ENCODE results near the gene LBX1.

LBX1 gene

DNA sequence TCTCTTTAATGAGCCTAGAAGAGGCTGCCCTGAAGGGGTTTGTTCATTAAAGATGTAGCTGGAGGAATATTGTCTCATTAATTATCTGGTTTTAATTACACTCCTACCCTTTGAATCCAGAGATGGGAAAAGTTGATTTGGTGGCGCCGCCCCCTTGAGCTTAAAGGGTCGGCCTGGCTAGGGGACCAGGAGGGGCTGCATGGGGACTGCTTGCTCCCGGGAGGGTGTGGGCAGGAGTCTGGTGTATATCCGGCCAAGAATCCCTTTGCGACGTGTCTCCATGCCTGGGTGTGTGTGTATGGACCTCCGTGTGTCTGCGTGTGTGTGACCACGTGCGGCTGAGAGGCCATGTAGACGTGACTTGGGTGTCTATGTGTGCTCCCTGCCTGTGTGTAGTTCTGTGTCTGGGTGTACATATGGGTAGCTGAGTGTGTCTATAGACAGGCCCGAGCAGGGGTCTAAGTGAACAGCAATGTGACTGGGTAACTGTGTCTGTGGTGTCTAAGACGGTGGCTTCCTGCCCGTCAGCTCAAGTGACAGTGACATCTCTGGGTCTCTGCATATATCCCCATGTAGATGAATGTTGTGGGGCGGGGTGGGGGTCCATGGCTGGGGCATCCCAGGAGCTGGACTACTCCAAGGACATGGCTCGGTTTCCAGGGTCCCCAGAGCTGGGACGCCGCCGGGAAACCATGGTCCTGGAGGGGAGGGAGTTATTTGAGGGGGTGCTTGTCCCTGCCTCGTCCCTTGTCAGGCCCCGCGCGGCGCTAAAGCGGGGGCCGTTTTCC lies 10.7 kb downstream of the LBX1 start:
- no peaks in the 10 kb centered on the region for H3K36me3 ChIP-seq (ENCODE audit: control insufficient read depth, insufficient read depth, low read length)
- no peak overlapping the region for H3K4me3 ChIP-seq (ENCODE audit: insufficient read depth, low read depth, low read length, poor library complexity, severe bottlenecking)
- DNase-seq = no peak
- no peaks in the 10 kb centered on the region for H3K9me3 ChIP-seq (ENCODE audit: control insufficient read depth, low read length)
- H3K27ac ChIP-seq (ENCODE audit: insufficient read depth, low read length, poor library complexity, severe bottlenecking) = no peak overlapping the region
- peaks cover 86% of the 10 kb centered on the region for H3K27me3 ChIP-seq (replicated peaks; ENCODE audit: control insufficient read depth, insufficient read depth, low read length, poor library complexity, severe bottlenecking)
- H3K4me1 ChIP-seq (ENCODE audit: control insufficient read depth, insufficient read depth, low read length, poor library complexity, severe bottlenecking) = peaks cover 55% of the 10 kb centered on the region

DNA sequence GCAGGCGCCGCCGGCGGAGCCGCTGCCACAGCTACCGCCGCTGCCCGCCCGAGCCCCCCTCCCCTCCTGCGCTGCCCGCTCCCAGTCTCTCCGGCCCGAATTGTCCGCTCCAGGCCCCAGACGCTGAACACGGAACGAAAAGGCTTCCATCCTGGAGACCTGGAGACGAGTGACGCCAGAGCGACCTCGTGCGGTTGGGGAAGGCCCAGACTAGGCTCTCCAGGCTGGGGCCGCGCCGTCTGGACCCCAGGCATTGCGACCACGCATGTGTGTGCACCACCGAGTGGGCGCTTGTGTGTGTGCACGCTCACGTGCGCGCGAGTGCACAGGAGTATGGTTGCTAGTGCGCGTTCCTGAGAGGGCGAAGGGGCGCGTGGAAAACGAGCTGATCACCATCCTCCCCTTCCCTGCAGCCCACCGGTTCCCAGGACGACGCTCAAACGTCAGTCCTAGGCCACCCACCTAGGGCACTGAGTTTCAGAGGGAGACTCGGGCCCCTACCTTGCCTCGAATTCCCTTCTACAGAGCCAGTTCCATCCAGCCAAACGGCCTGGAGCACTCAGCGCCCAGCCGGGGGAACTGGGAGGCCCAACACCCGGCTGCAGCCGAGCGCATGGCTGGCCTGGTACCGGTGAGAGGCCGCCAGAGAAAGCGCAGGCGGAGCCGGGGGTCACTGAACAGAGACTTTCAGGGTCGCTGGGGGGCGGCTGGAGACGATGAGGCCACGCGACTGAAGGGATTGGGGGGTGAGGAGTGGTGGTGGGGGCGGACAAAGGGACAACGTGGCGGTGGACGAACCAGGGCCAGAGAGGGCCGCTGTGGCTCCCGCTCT lies 11.6 kb downstream of the LBX1 start:
- DNase-seq = no peak
- Histone ChIP-seq H3K4me1 (ENCODE audit: control insufficient read depth, insufficient read depth, low read length, poor library complexity, severe bottlenecking) (peaks cover 46% of the 10 kb centered on the region), H3K27ac (ENCODE audit: insufficient read depth, low read length, poor library complexity, severe bottlenecking) (no peak overlapping the region), H3K27me3 (replicated peaks; ENCODE audit: control insufficient read depth, insufficient read depth, low read length, poor library complexity, severe bottlenecking) (peaks cover 82% of the 10 kb centered on the region), H3K36me3 (ENCODE audit: control insufficient read depth, insufficient read depth, low read length) (no peaks in the 10 kb centered on the region), H3K9me3 (ENCODE audit: control insufficient read depth, low read length) (no peaks in the 10 kb centered on the region), H3K4me3 (ENCODE audit: insufficient read depth, low read depth, low read length, poor library complexity, severe bottlenecking) (no peak overlapping the region)

DNA sequence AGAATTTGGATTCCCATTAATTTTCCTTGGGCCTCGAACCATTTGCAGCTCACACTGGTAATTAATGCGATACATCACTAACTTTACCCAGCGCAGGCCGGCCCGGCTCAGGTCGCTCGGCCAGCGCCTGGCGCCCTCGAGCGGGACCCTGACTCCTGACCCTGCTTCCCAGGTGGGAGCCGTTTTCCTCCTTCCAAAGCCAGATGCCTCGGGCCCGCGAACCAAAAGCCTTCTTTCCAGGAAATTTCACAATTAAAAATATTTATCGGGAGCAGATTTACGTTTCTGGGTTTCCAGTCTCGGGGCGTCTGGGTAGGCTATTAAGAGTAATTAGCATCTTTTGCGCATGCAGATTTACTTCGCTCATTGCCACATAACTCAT lies 12.2 kb downstream of the LBX1 start:
- H3K4me3 ChIP-seq (ENCODE audit: insufficient read depth, low read depth, low read length, poor library complexity, severe bottlenecking) = no peak overlapping the region
- H3K9me3 ChIP-seq (ENCODE audit: control insufficient read depth, low read length) = no peaks in the 10 kb centered on the region
- peaks cover 42% of the 10 kb centered on the region for H3K4me1 ChIP-seq (ENCODE audit: control insufficient read depth, insufficient read depth, low read length, poor library complexity, severe bottlenecking)
- H3K36me3 ChIP-seq (ENCODE audit: control insufficient read depth, insufficient read depth, low read length) = no peaks in the 10 kb centered on the region
- DNase-seq = no peak
- H3K27me3 ChIP-seq (replicated peaks; ENCODE audit: control insufficient read depth, insufficient read depth, low read length, poor library complexity, severe bottlenecking) = peaks cover 79% of the 10 kb centered on the region
- H3K27ac ChIP-seq (ENCODE audit: insufficient read depth, low read length, poor library complexity, severe bottlenecking) = no peak overlapping the region

GRCh38 chr10:101216207-101217043 lies 12.8 kb downstream of the LBX1 start:
- Histone ChIP-seq H3K9me3 (ENCODE audit: control insufficient read depth, low read length) (no peaks in the 10 kb centered on the region), H3K4me1 (ENCODE audit: control insufficient read depth, insufficient read depth, low read length, poor library complexity, severe bottlenecking) (peaks cover 42% of the 10 kb centered on the region), H3K4me3 (ENCODE audit: insufficient read depth, low read depth, low read length, poor library complexity, severe bottlenecking) (peak overlapping the region; percentile 6), H3K27ac (ENCODE audit: insufficient read depth, low read length, poor library complexity, severe bottlenecking) (no peak overlapping the region), H3K36me3 (ENCODE audit: control insufficient read depth, insufficient read depth, low read length) (no peaks in the 10 kb centered on the region), H3K27me3 (replicated peaks; ENCODE audit: control insufficient read depth, insufficient read depth, low read length, poor library complexity, severe bottlenecking) (peaks cover 83% of the 10 kb centered on the region)
- no peak for DNase-seq

GRCh38 chr10:101215397-101216206 lies 13.7 kb downstream of the LBX1 start:
- Histone ChIP-seq H3K27ac (ENCODE audit: insufficient read depth, low read length, poor library complexity, severe bottlenecking) (no peak overlapping the region), H3K4me1 (ENCODE audit: control insufficient read depth, insufficient read depth, low read length, poor library complexity, severe bottlenecking) (peaks cover 42% of the 10 kb centered on the region), H3K9me3 (ENCODE audit: control insufficient read depth, low read length) (no peaks in the 10 kb centered on the region), H3K36me3 (ENCODE audit: control insufficient read depth, insufficient read depth, low read length) (no peaks in the 10 kb centered on the region), H3K27me3 (replicated peaks; ENCODE audit: control insufficient read depth, insufficient read depth, low read length, poor library complexity, severe bottlenecking) (peaks cover 79% of the 10 kb centered on the region), H3K4me3 (ENCODE audit: insufficient read depth, low read depth, low read length, poor library complexity, severe bottlenecking) (peak overlapping the region; percentile 6)
- DNase-seq = no peak

DNA sequence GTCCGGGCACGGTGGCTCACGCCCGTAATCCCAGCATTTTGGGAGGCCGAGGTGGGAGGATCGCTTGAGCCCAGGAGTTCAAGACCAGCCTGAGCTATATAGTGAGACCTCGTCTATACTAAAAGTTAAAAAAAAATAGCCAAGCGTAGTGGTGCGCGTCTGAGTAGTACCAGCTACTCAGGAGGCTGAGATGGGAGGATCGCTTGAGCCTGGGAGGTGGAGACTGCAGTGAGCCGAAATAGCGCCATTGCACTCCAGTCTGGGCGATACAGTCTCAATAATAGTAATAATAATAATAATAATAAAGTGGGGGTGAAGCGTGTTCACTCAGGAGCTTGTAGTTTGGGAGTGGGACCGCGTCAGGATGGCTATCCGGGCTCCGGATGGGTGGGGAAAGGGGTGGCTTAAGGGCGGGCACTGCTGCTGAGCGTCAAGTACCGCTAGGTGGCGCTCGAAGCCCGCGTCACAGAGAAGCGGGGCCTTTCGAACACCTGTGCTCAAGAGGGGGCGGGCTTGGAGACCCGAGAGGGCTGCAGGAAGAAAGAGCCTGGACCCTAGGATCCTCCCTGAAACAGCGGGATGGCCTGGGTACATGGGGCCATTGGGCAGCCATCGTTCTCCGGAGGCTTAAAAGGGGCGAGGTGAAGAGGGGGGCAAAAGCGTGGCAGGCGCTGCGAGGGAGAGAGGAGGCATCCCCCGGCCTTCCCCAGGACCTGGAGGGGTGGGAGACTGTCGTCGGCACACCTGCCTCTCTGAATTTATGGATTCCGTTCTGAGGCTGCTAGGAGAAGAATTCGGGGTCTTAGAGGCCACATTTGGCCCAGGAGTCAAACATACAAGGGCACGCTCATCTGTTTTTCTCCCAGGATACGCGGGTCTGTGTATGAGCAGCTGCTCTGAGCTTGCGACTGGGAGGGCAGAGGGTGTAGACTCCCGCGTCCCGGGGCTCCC lies 14.5 kb downstream of the LBX1 start:
- Histone ChIP-seq H3K27ac (ENCODE audit: insufficient read depth, low read length, poor library complexity, severe bottlenecking) (no peak overlapping the region), H3K27me3 (replicated peaks; ENCODE audit: control insufficient read depth, insufficient read depth, low read length, poor library complexity, severe bottlenecking) (peaks cover 71% of the 10 kb centered on the region), H3K36me3 (ENCODE audit: control insufficient read depth, insufficient read depth, low read length) (no peaks in the 10 kb centered on the region), H3K4me3 (ENCODE audit: insufficient read depth, low read depth, low read length, poor library complexity, severe bottlenecking) (no peak overlapping the region), H3K4me1 (ENCODE audit: control insufficient read depth, insufficient read depth, low read length, poor library complexity, severe bottlenecking) (peaks cover 42% of the 10 kb centered on the region), H3K9me3 (ENCODE audit: control insufficient read depth, low read length) (no peaks in the 10 kb centered on the region)
- DNase-seq = peak; percentile 50 to 60 (median 50)

DNA sequence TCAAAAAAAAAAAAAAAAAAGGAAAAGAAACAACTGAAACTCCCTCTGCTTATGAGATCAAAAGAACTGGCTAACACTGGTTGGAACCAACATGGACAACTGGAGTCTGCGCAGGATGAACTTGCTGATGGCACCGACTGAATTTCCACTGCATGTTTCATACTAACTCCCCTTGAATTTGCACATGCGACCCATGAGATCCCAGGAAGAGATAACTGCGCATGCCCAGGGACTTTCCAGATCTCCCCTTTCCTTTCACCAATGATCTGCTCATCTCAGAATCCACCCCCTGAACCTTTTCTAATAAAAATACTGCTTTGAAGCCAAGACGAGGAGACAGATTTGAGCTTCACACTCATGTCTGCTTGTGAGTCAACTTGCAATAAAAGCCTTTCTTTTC lies 20.7 kb downstream of the LBX1 start:
- H3K27me3 ChIP-seq (replicated peaks; ENCODE audit: control insufficient read depth, insufficient read depth, low read length, poor library complexity, severe bottlenecking) = peaks cover 13% of the 10 kb centered on the region
- H3K27ac ChIP-seq (ENCODE audit: insufficient read depth, low read length, poor library complexity, severe bottlenecking) = no peak overlapping the region
- no peaks in the 10 kb centered on the region for H3K9me3 ChIP-seq (ENCODE audit: control insufficient read depth, low read length)
- no peak overlapping the region for H3K4me3 ChIP-seq (ENCODE audit: insufficient read depth, low read depth, low read length, poor library complexity, severe bottlenecking)
- no peaks in the 10 kb centered on the region for H3K36me3 ChIP-seq (ENCODE audit: control insufficient read depth, insufficient read depth, low read length)
- no peak for DNase-seq
- no peaks in the 10 kb centered on the region for H3K4me1 ChIP-seq (ENCODE audit: control insufficient read depth, insufficient read depth, low read length, poor library complexity, severe bottlenecking)

DNA sequence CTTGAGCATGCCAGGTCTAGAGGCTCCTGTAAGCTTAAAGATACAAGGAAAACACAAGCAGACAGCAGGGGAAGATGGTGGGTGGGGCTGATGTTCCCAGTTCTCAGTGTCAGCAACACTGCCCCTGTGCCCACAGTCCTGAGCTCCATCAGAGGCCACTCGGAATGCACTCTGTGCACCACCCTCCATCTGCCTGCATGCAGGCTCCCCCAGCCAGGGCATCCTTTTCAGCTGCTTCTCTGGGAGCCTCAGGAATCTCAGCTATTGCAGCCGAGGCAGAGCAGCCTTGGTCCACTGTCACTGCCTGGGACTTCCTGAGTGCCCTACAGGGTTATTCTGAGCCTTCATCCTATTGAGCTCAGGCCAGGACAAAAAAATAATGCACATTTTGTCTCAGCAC lies 22.2 kb downstream of the LBX1 start:
- no peak overlapping the region for H3K4me3 ChIP-seq (ENCODE audit: insufficient read depth, low read depth, low read length, poor library complexity, severe bottlenecking)
- no peak overlapping the region for H3K27ac ChIP-seq (ENCODE audit: insufficient read depth, low read length, poor library complexity, severe bottlenecking)
- peaks cover 6% of the 10 kb centered on the region for H3K27me3 ChIP-seq (replicated peaks; ENCODE audit: control insufficient read depth, insufficient read depth, low read length, poor library complexity, severe bottlenecking)
- H3K9me3 ChIP-seq (ENCODE audit: control insufficient read depth, low read length) = no peaks in the 10 kb centered on the region
- no peaks in the 10 kb centered on the region for H3K36me3 ChIP-seq (ENCODE audit: control insufficient read depth, insufficient read depth, low read length)
- no peak for DNase-seq
- H3K4me1 ChIP-seq (ENCODE audit: control insufficient read depth, insufficient read depth, low read length, poor library complexity, severe bottlenecking) = no peaks in the 10 kb centered on the region
